ENCODE measurements around the gene GPR142.

- TF ChIP-seq TCF12 (IDR thresholded peaks at IDR 0.05; ENCODE audit: low read depth) (no peak), EP300 (IDR thresholded peaks at IDR 0.05; ENCODE audit: borderline replicate concordance) (no peak), USF1 (IDR thresholded peaks at IDR 0.05) (no peak), YY1 (IDR thresholded peaks at IDR 0.05; ENCODE audit: low read depth) (no peak), RAD21 (IDR thresholded peaks at IDR 0.05; ENCODE audit: low read depth) (no peak), TAF1 (IDR thresholded peaks at IDR 0.05; ENCODE audit: low read depth) (no peak), REST (IDR thresholded peaks at IDR 0.05; ENCODE audit: low read depth) (no peak), CEBPB (IDR thresholded peaks at IDR 0.05) (no peak)
Measured at GRCh38 chr17:74373838-74374606, 6.7 kb downstream of the GPR142 start.

Measured in Ishikawa (cell line).